B cell (primary cell): Measurements from ENCODE around the gene XPO6.

Experiments
- EZH2 ChIP-seq: IDR thresholded peaks from 2 replicates; pipeline ENCODE4 v1.6.1; 2012; ENCODE audit warnings: borderline replicate concordance, low read depth, mild to moderate bottlenecking, moderate library complexity, low read length; ENCODE audit not compliant: insufficient read depth, poor library complexity, severe bottlenecking
- TF ChIP-seq, protein P1 (sequence below): fragments of 200-600 bp; IDR thresholded peaks from one replicate; pipeline ENCODE4 v1.8.0; 2022; ENCODE audit warnings: antibody characterized with exemption, mild to moderate bottlenecking

DNA sequence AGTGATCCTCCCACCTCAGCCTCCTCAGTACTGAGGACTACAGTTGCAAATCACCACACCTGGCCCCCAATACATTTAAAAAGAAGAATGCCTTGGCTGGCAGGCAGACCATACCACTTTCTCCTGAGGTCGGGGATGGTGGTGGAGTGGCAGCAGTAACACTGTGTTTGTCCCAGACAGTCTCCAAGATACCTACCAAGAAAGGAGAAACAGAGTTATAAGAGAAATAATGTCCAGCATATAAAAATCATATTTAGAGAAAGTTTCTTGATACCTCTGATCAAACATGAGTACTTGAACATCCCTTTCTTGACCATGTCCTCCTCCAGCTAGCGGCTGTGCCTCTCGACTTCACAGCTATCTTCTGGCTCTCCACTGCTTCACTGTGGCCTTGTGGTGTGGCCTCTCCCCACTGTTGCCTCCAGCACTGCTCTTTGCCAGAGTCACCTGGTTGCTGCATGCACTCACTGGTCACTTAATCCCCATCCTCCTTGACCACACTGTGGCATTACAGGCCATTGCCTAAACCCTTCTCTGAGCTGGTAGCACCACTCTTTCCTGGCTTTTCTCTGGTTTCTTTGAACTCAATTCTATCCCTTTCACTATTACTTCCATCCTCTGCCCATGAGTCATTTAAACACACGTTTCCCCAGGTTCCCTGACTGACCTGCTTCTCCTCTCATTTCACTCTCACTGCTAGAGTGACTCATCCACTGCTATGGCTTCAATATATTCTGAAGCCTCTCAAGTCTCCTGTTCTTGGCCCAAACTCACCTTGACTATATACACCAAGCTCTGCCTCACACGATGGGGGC is 45.2 kb downstream of the XPO6 start:
- no peak for TF ChIP-seq EZH2
- TF ChIP-seq, protein P1, sequence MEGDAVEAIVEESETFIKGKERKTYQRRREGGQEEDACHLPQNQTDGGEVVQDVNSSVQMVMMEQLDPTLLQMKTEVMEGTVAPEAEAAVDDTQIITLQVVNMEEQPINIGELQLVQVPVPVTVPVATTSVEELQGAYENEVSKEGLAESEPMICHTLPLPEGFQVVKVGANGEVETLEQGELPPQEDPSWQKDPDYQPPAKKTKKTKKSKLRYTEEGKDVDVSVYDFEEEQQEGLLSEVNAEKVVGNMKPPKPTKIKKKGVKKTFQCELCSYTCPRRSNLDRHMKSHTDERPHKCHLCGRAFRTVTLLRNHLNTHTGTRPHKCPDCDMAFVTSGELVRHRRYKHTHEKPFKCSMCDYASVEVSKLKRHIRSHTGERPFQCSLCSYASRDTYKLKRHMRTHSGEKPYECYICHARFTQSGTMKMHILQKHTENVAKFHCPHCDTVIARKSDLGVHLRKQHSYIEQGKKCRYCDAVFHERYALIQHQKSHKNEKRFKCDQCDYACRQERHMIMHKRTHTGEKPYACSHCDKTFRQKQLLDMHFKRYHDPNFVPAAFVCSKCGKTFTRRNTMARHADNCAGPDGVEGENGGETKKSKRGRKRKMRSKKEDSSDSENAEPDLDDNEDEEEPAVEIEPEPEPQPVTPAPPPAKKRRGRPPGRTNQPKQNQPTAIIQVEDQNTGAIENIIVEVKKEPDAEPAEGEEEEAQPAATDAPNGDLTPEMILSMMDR, result no peak
